Stimulated activated memory B cell treated with anti-CD40 and anti-IgM and Interleukin-4, amounts not matched to agents 10 μg/mL and 1 μg/mL and 100 μg/mL, for 72 hours (primary cell): ENCODE results near the gene HOOK1.
A peak's percentile ranks its signal among the peaks of the same experiment; 100 is the strongest.
"Not testable (repeated sequence)": the region's sequence is repeated elsewhere in the genome, so short reads cannot be mapped to it uniquely, and the experiment has no call there.

Experiments
- ATAC-seq: fragments of 150-1000 bp; cut with Tn5 transposase; 2 replicates; pipeline ENCODE4 v1.10.0; 2021
- H3K27ac Mint-ChIP-seq: one replicate; pipeline ENCODE4 v1.8.0; 2022; ENCODE audit warnings: mild to moderate bottlenecking, mixed read lengths
- H3K27me3 Mint-ChIP-seq: one replicate; pipeline ENCODE4 v1.8.0; 2022; ENCODE audit warnings: mixed read lengths
- H3K36me3 Mint-ChIP-seq: one replicate; pipeline ENCODE4 v1.8.0; 2022; ENCODE audit warnings: mixed read lengths
- H3K4me1 Mint-ChIP-seq: one replicate; pipeline ENCODE4 v1.8.0; 2022; ENCODE audit warnings: mixed read lengths
- H3K4me3 Mint-ChIP-seq: one replicate; pipeline ENCODE4 v1.8.0; 2022; ENCODE audit warnings: mild to moderate bottlenecking, moderate library complexity, mixed read lengths
- H3K9me3 Mint-ChIP-seq: one replicate; pipeline ENCODE4 v1.8.0; 2022; ENCODE audit warnings: mixed read lengths

HOOK1 gene

GRCh38 chr1:59804301-59804700, 10.4 kb upstream of the HOOK1 start:
- Mint-ChIP-seq H3K4me1 (no peaks in the 10 kb centered on the region), H3K4me3 (no peak overlapping the region), H3K36me3 (no peaks in the 10 kb centered on the region), H3K27me3 (peaks cover 10% of the 10 kb centered on the region), H3K27ac (no peak overlapping the region), H3K9me3 (peaks cover 3% of the 10 kb centered on the region)
- ATAC-seq: no peak

DNA sequence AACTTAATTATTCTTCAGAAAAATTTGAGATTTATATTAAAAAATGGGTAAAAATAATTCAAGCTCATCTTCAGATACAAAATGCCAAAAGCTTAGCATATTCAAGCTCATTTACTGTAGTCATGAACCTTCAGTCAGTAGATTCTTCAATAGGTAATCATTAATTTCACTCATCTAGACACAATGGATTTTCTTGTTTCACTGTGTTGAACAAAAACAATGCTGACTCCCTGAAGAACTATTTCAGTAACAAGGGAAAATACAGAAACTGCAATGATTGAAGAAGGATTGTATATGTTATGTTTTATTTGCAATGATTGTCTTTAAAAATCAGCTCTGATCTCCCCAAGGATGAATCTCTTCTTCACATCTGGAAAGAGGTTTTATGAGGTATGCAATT, 9.2 kb upstream of the HOOK1 start:
- Mint-ChIP-seq H3K4me1 (no peaks in the 10 kb centered on the region), H3K36me3 (no peaks in the 10 kb centered on the region), H3K4me3 (no peak overlapping the region), H3K27me3 (peaks cover 10% of the 10 kb centered on the region), H3K9me3 (no peaks in the 10 kb centered on the region), H3K27ac (no peak overlapping the region)
- no peak for ATAC-seq

GRCh38 chr1:59814180-59814900, 409 bp upstream of the HOOK1 start:
- Mint-ChIP-seq H3K4me3 (no peak overlapping the region), H3K9me3 (no peaks in the 10 kb centered on the region), H3K27me3 (peaks cover 9% of the 10 kb centered on the region), H3K36me3 (no peaks in the 10 kb centered on the region), H3K4me1 (peaks cover 6% of the 10 kb centered on the region), H3K27ac (no peak overlapping the region)
- peak; percentile 98 for ATAC-seq

GRCh38 chr1:59815892-59816291, 1.1 kb downstream of the HOOK1 start:
- Mint-ChIP-seq H3K36me3 (no peaks in the 10 kb centered on the region), H3K27ac (no peak overlapping the region), H3K9me3 (no peaks in the 10 kb centered on the region), H3K27me3 (peaks cover 7% of the 10 kb centered on the region), H3K4me1 (peaks cover 12% of the 10 kb centered on the region), H3K4me3 (no peak overlapping the region)
- no peak for ATAC-seq

DNA sequence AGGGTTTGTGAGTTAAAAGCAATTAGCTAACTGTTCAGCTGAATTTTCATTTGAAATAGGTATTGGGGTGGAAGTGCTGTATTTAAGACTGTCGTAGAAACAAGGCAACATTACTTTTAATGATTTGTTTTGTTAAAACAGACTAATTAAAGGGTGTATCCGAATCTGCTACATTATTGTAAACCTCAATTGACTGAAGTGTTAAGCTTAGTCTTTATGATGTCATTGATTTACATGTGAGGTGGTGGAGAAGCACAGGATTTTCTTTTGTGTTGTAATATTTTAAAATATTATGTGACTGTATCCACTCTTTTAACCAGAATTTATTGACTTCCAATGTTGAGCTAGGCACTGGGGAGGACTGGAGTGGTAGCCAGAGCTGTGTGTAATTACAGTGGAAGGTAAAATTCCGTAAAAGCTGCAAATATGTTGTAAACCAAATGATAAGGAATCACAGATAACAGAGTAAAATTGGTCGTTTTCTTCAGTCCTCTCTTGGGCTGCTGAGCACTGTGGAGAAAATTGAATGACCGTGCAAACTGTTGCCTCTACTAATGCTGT, 1.6 kb downstream of the HOOK1 start:
- H3K9me3 Mint-ChIP-seq: no peaks in the 10 kb centered on the region
- ATAC-seq: no peak
- peaks cover 2% of the 10 kb centered on the region for H3K27me3 Mint-ChIP-seq
- peaks cover 12% of the 10 kb centered on the region for H3K4me1 Mint-ChIP-seq
- H3K27ac Mint-ChIP-seq: no peak overlapping the region
- H3K4me3 Mint-ChIP-seq: no peak overlapping the region
- H3K36me3 Mint-ChIP-seq: no peaks in the 10 kb centered on the region

- Mint-ChIP-seq H3K27me3 (no peaks in the 10 kb centered on the region), H3K36me3 (peaks cover 7% of the 10 kb centered on the region), H3K9me3 (no peaks in the 10 kb centered on the region), H3K27ac (no peak overlapping the region), H3K4me1 (peaks cover 5% of the 10 kb centered on the region), H3K4me3 (no peak overlapping the region)
- no peak for ATAC-seq
Observed at GRCh38 chr1:59819566-59820438, 5.1 kb downstream of the HOOK1 start.

- no peak for ATAC-seq
- Mint-ChIP-seq H3K4me3 (no peak overlapping the region), H3K27ac (no peak overlapping the region), H3K36me3 (peaks cover 14% of the 10 kb centered on the region), H3K9me3 (no peaks in the 10 kb centered on the region), H3K4me1 (no peaks in the 10 kb centered on the region), H3K27me3 (no peaks in the 10 kb centered on the region)
Observed at GRCh38 chr1:59827055-59827643, 12.4 kb downstream of the HOOK1 start.

GRCh38 chr1:59828160-59828559, 13.4 kb downstream of the HOOK1 start:
- no peak for ATAC-seq
- Mint-ChIP-seq H3K9me3 (no peaks in the 10 kb centered on the region), H3K27ac (no peak overlapping the region), H3K27me3 (no peaks in the 10 kb centered on the region), H3K4me3 (no peak overlapping the region), H3K4me1 (no peaks in the 10 kb centered on the region), H3K36me3 (peaks cover 14% of the 10 kb centered on the region)

DNA sequence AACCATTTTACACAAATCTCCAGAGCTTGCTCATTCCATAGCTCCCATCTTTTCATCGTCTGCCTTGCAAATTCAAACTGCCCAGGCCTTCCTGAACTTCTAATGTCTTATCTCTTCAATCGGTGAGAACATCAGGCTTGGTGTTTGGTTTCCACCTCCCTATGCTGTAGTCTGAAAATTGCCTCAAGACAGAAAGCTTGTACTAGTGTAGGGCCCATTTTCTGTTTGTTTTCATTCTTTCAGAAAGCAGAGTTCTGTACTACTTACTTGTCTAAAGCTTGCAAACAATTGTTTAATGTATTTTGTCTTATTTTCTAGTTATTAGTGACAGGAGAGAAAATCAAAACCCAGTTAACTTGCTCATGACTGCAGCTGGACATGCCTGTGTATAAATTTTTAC, 16.8 kb downstream of the HOOK1 start:
- no peak overlapping the region for H3K4me3 Mint-ChIP-seq
- H3K9me3 Mint-ChIP-seq: no peaks in the 10 kb centered on the region
- no peaks in the 10 kb centered on the region for H3K27me3 Mint-ChIP-seq
- no peak overlapping the region for H3K27ac Mint-ChIP-seq
- ATAC-seq: no peak
- H3K36me3 Mint-ChIP-seq: peaks cover under 1% of the 10 kb centered on the region
- no peaks in the 10 kb centered on the region for H3K4me1 Mint-ChIP-seq

DNA sequence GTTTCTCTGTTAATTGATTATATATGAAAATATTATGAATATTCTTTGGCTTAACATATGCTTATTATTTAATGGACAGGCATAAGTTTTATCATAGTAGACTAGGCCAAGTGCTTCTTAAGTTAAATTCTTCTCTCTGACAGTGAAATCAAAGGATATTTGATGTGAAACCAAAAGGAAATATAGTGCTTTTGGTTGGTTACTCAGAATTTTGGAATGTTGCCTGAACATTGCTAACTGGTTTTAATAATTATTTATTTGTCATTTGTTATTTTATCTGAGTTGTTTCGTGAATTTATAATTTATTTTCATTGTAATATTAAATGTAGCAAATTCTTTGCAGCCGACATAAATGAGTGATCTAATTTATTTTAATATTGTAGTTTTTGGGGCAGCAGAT, 18.3 kb downstream of the HOOK1 start:
- Mint-ChIP-seq H3K4me1 (no peaks in the 10 kb centered on the region), H3K36me3 (peaks cover 4% of the 10 kb centered on the region), H3K4me3 (no peak overlapping the region), H3K27me3 (no peaks in the 10 kb centered on the region), H3K27ac (no peak overlapping the region), H3K9me3 (no peaks in the 10 kb centered on the region)
- ATAC-seq: no peak

DNA sequence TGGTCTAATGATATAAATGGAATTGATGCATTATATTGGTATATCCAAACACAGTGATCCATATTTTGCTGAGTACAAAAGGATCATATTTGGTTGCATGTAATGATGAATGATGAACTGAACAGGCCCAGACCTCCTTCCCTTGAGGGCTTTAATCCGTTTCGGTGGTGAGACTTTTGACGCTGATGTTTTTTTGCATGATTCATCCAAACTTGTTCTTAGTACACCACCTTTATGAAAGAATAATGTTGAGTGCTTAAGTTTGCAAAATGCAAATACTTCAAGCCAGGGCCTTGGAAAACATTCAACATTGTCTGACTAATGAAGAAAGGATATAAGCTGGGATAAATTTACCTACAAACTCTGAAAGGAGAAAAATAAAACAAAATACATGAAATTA, 19.2 kb downstream of the HOOK1 start:
- no peaks in the 10 kb centered on the region for H3K4me1 Mint-ChIP-seq
- H3K27ac Mint-ChIP-seq: no peak overlapping the region
- no peak for ATAC-seq
- no peaks in the 10 kb centered on the region for H3K9me3 Mint-ChIP-seq
- H3K27me3 Mint-ChIP-seq: no peaks in the 10 kb centered on the region
- H3K36me3 Mint-ChIP-seq: peaks cover 14% of the 10 kb centered on the region
- no peak overlapping the region for H3K4me3 Mint-ChIP-seq

- not testable (repeated sequence) for H3K27ac Mint-ChIP-seq, H3K27me3 Mint-ChIP-seq, H3K9me3 Mint-ChIP-seq, ATAC-seq, H3K4me3 Mint-ChIP-seq, H3K4me1 Mint-ChIP-seq
- H3K36me3 Mint-ChIP-seq: peaks cover 36% of the 10 kb centered on the region
Observed at GRCh38 chr1:59837857-59838256, 23.1 kb downstream of the HOOK1 start.

GRCh38 chr1:59845091-59845490, 30.3 kb downstream of the HOOK1 start:
- H3K36me3 Mint-ChIP-seq: peaks cover 52% of the 10 kb centered on the region

DNA sequence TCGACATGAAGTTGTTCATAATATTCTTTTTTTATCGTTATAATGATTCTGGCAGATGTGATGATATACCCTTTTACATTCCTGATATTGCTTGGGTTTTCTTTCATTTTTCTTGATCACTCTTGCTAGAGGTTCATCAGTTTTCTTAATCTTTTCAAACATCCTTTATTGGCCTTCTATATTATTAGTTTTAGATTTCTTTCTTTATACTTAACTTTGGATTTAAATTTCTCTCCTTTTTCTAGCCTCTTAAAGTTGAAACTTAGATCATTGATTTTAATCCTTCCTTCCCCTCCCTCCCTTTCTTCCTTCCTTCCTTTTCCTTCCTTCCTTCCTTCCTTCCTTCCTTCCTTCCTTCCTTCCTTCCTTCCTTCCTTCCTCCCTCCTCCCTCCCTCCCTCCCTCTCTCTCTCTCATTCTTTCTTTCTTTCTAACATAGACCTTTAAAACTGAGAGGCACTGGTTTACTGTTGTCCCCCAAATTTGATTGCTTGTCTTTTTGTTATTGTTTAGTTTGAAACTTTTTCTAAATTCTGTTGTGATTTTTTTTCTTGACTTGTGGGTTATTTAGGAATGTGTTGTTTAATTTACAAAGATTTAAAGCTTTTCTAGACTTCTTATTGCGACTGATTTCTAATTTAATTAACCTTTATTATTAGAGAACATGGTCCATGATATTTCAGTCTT, 31.6 kb downstream of the HOOK1 start:
- no peak for ATAC-seq
- Mint-ChIP-seq H3K27me3 (no peaks in the 10 kb centered on the region), H3K4me1 (no peaks in the 10 kb centered on the region), H3K9me3 (no peaks in the 10 kb centered on the region), H3K36me3 (peaks cover 50% of the 10 kb centered on the region), H3K4me3 (no peak overlapping the region), H3K27ac (no peak overlapping the region)

More at GRCh38 chr1:59845091-59845490, 30.3 kb downstream of the HOOK1 start:
- no peaks in the 10 kb centered on the region for H3K27me3 Mint-ChIP-seq
- H3K4me3 Mint-ChIP-seq: no peak overlapping the region
- no peaks in the 10 kb centered on the region for H3K4me1 Mint-ChIP-seq
- ATAC-seq: no peak
- H3K9me3 Mint-ChIP-seq: no peaks in the 10 kb centered on the region
- no peak overlapping the region for H3K27ac Mint-ChIP-seq

GRCh38 chr1:59846895-59847282, 32.1 kb downstream of the HOOK1 start:
- Mint-ChIP-seq H3K36me3 (peaks cover 47% of the 10 kb centered on the region), H3K4me3 (no peak overlapping the region), H3K4me1 (no peaks in the 10 kb centered on the region), H3K9me3 (no peaks in the 10 kb centered on the region), H3K27ac (no peak overlapping the region), H3K27me3 (no peaks in the 10 kb centered on the region)
- no peak for ATAC-seq
